Osteoblast (primary cell): ENCODE measurements around the gene ATOH8. TPM values are rescaled to one million over a fixed set of nuclear protein-coding genes. Genes with fewer than 3 reads are reported as not detected.
A peak's percentile ranks its signal among the peaks of the same experiment; 100 is the strongest.

Experiments
- DNase-seq: peaks from one replicate; pipeline ENCODE4 v3.0.0; 2011; ENCODE audit warnings: low spot score, mixed read lengths; ENCODE audit not compliant: insufficient read length; ENCODE audit errors: missing footprints
- H2AFZ ChIP-seq: 2 replicates; pipeline ENCODE4 v1.6.0; 2011; ENCODE audit warnings: mild to moderate bottlenecking, low read length
- H3K27ac ChIP-seq: 2 replicates; pipeline ENCODE4 v1.5.1; 2011; ENCODE audit warnings: mild to moderate bottlenecking, low read depth, low read length, moderate library complexity
- H3K27me3 ChIP-seq: 2 replicates; pipeline ENCODE4 v1.6.0; 2012; ENCODE audit warnings: mild to moderate bottlenecking, control low read depth, inconsistent platforms, low read length, moderate library complexity; ENCODE audit not compliant: insufficient read depth
- H3K36me3 ChIP-seq: 2 replicates; pipeline ENCODE4 v1.5.1; 2011; ENCODE audit warnings: mild to moderate bottlenecking, low read length, control low read depth, moderate library complexity; ENCODE audit not compliant: insufficient read depth
- H3K4me1 ChIP-seq: 2 replicates; pipeline ENCODE4 v1.5.1; 2011; ENCODE audit warnings: mild to moderate bottlenecking, low read length, control low read depth, moderate library complexity; ENCODE audit not compliant: insufficient read depth
- H3K4me2 ChIP-seq: 2 replicates; pipeline ENCODE4 v1.6.0; 2011; ENCODE audit warnings: mild to moderate bottlenecking, low read length; ENCODE audit not compliant: insufficient read depth
- H3K4me3 ChIP-seq: fragments of 200-600 bp; sonication (generic); 3 replicates; pipeline ENCODE4 v1.5.1; 2012; ENCODE audit warnings: mild to moderate bottlenecking, low read length, inconsistent platforms; ENCODE audit not compliant: insufficient read depth
- H3K79me2 ChIP-seq: 2 replicates; pipeline ENCODE4 v1.6.0; 2012; ENCODE audit warnings: mild to moderate bottlenecking, low read length, control low read depth, inconsistent platforms; ENCODE audit not compliant: insufficient read depth
- H3K9me3 ChIP-seq: 2 replicates; pipeline ENCODE4 v1.5.1; 2011; ENCODE audit warnings: low read depth, low read length, control low read depth
- H4K20me1 ChIP-seq: 2 replicates; pipeline ENCODE4 v1.6.0; 2012; ENCODE audit warnings: mild to moderate bottlenecking, low read length, control low read depth; ENCODE audit not compliant: insufficient read depth
- CTCF ChIP-seq: IDR thresholded peaks from 2 replicates; pipeline ENCODE4 v1.5.1; 2011; ENCODE audit warnings: mild to moderate bottlenecking, low read depth, low read length, moderate library complexity; ENCODE audit errors: extremely low read depth
- total RNA-seq: library from RNA; depleted of rRNA; stranded (reverse); fragments of >200 nt; gene quantifications from 2 replicates; pipeline ENCODE4 v1.2.3, GENCODE V29; 2012

Gene ATOH8
- total RNA-seq, 1 donor: 35.1 TPM

GRCh38 chr2:85722519-85722918 is 31.3 kb upstream of the ATOH8 start:
- Histone ChIP-seq H3K4me2 (no peak overlapping the region), H3K36me3 (no peaks in the 10 kb centered on the region), H4K20me1 (no peaks in the 10 kb centered on the region), H3K79me2 (no peaks in the 10 kb centered on the region), H3K27ac (no peak overlapping the region), H3K9me3 (no peaks in the 10 kb centered on the region), H3K4me1 (peaks cover 10% of the 10 kb centered on the region), H2AFZ (no peak overlapping the region), H3K27me3 (peaks cover 3% of the 10 kb centered on the region), H3K4me3 (no peak overlapping the region)
- TF ChIP-seq CTCF: no peak
- no peak for DNase-seq

- Histone ChIP-seq H3K4me1 (peaks cover 12% of the 10 kb centered on the region), H3K27ac (no peak overlapping the region), H2AFZ (no peak overlapping the region), H3K4me2 (no peak overlapping the region), H4K20me1 (no peaks in the 10 kb centered on the region), H3K79me2 (no peaks in the 10 kb centered on the region), H3K36me3 (no peaks in the 10 kb centered on the region), H3K4me3 (no peak overlapping the region), H3K9me3 (no peaks in the 10 kb centered on the region), H3K27me3 (peaks cover 3% of the 10 kb centered on the region)
- TF ChIP-seq CTCF: no peak
- DNase-seq: peak; percentile 82
These were observed 30.0 kb upstream of the ATOH8 start for GRCh38 chr2:85723707-85724360.

DNA sequence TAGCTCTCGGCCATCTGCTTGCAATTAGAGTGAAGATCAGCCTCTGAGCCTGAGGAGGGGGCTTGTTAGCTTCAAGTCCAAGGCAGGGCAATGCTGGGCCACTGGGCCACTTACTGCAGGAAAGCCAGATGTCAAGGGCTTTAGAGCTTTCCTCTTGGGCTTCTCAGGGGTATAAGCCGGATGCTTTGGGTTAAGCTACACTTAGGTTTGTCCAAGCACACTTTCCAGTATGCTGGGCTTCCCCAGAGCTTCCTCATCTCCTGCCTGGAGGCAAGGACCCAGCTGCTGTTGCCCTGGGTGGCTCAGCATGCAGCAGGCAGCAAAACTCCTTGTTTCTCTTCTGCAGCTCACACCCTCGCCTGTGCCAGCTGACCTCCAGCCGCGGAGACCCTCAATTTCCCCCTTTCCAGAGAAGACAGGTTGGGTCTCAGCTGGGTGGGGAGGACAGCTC is 29.0 kb upstream of the ATOH8 start:
- Histone ChIP-seq H4K20me1 (no peaks in the 10 kb centered on the region), H3K27me3 (no peaks in the 10 kb centered on the region), H3K9me3 (no peaks in the 10 kb centered on the region), H3K79me2 (no peaks in the 10 kb centered on the region), H3K27ac (no peak overlapping the region), H3K4me1 (peaks cover 19% of the 10 kb centered on the region), H3K4me3 (no peak overlapping the region), H2AFZ (no peak overlapping the region), H3K4me2 (no peak overlapping the region), H3K36me3 (no peaks in the 10 kb centered on the region)
- no peak for TF ChIP-seq CTCF
- DNase-seq: peak; percentile 73

DNA sequence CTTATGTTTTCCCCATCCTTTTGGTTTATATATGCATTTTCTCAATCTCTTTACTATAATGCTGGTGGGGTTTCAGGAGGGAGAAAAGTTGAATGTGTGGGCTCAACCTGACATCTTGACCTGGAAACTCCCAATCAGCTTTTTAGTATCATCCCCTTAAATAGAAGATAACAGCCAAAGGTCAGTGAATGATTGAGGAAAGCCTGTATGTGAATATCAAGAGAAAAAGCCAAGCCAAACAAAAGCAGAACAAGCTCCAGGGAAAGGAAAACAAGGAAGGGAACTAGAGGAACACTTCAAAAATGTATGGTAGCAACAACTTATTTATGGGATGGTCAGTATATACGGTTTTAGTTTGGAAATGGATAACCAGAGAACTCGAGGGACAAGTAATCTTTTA is 28.3 kb upstream of the ATOH8 start:
- H2AFZ ChIP-seq: no peak overlapping the region
- no peak overlapping the region for H3K27ac ChIP-seq
- no peaks in the 10 kb centered on the region for H4K20me1 ChIP-seq
- no peak overlapping the region for H3K4me2 ChIP-seq
- H3K79me2 ChIP-seq: no peaks in the 10 kb centered on the region
- H3K36me3 ChIP-seq: no peaks in the 10 kb centered on the region
- no peak for TF ChIP-seq CTCF
- H3K9me3 ChIP-seq: no peaks in the 10 kb centered on the region
- H3K4me1 ChIP-seq: peaks cover 19% of the 10 kb centered on the region
- no peak overlapping the region for H3K4me3 ChIP-seq
- H3K27me3 ChIP-seq: no peaks in the 10 kb centered on the region
- no peak for DNase-seq
